ENCODE data around the gene HAP1. TPM values are rescaled to one million over a fixed set of nuclear protein-coding genes. Genes with fewer than 3 reads are reported as not detected.

Gene HAP1
- total RNA-seq, 1 donor: under 0.01 TPM

DNA sequence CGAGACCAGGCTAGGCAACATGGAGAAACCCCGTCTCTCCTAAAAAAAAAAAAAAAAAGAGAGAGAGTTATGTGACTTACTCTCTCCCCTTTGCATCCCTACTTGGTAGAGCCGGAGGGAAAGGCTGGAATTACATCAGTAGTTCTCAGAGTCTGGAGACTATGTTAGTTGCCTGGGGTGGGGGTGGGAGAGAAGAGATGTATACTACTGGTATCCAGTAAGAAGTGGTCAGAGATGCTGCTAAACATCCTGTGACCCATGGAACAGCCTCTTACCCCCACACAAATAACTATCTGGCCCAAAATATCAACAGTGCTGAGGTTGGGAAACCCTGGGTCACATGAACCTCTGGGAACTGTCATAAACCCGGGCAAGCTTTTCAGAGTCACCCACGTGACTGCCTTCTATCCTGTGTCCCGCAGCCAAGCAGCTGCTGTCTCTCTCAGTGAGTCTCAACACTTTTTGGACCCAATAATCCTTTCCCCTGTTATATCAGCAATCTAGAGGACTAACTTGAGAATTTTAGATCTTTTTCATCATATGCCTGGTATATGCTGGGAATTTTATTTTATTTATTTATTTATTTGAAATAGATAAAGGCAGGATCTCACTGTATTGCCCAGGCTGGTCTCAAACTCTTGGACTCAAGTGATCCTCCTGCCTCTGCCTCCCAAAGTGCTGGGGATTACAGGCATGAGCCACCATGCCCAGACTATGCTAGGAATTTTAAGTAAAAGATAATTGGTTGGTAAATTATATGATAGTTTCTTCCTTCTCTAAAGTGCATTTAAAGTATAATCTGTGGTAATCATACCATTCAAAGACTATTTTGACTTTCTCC, 37.1 kb downstream of the HAP1 start:
- Histone ChIP-seq H2AFZ (ENCODE audit: low read length) (no peak overlapping the region), H3K36me3 (ENCODE audit: insufficient read depth, low read length) (peaks cover 18% of the 10 kb centered on the region), H3K4me3 (ENCODE audit: insufficient read depth, low read length) (no peak overlapping the region), H3K79me2 (ENCODE audit: insufficient read depth, low read length) (no peaks in the 10 kb centered on the region), H3K4me1 (ENCODE audit: insufficient read depth, low read length) (peaks cover 8% of the 10 kb centered on the region), H3K27me3 (ENCODE audit: insufficient read depth, low read length) (no peaks in the 10 kb centered on the region), H3K27ac (ENCODE audit: low read depth, low read length) (no peak overlapping the region), H4K20me1 (ENCODE audit: insufficient read depth, low read length) (peaks cover 5% of the 10 kb centered on the region), H3K9me3 (ENCODE audit: low read depth, low read length) (no peaks in the 10 kb centered on the region), H3K4me2 (ENCODE audit: insufficient read depth, low read length) (peak overlapping the region; percentile 18)
- TF ChIP-seq, protein P1, sequence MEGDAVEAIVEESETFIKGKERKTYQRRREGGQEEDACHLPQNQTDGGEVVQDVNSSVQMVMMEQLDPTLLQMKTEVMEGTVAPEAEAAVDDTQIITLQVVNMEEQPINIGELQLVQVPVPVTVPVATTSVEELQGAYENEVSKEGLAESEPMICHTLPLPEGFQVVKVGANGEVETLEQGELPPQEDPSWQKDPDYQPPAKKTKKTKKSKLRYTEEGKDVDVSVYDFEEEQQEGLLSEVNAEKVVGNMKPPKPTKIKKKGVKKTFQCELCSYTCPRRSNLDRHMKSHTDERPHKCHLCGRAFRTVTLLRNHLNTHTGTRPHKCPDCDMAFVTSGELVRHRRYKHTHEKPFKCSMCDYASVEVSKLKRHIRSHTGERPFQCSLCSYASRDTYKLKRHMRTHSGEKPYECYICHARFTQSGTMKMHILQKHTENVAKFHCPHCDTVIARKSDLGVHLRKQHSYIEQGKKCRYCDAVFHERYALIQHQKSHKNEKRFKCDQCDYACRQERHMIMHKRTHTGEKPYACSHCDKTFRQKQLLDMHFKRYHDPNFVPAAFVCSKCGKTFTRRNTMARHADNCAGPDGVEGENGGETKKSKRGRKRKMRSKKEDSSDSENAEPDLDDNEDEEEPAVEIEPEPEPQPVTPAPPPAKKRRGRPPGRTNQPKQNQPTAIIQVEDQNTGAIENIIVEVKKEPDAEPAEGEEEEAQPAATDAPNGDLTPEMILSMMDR (IDR thresholded peaks at IDR 0.05; ENCODE audit: extremely low read depth, low read depth, low read length): no peak
- DNase-seq (ENCODE audit: insufficient read length, low spot score, missing footprints): peak; percentile 62

GRCh38 chr17:41695954-41696757, 38.3 kb downstream of the HAP1 start:
- Histone ChIP-seq H3K27me3 (ENCODE audit: insufficient read depth, low read length) (no peaks in the 10 kb centered on the region), H3K27ac (ENCODE audit: low read depth, low read length) (no peak overlapping the region), H2AFZ (ENCODE audit: low read length) (no peak overlapping the region), H3K9me3 (ENCODE audit: low read depth, low read length) (no peaks in the 10 kb centered on the region), H3K4me3 (ENCODE audit: insufficient read depth, low read length) (no peak overlapping the region), H3K36me3 (ENCODE audit: insufficient read depth, low read length) (peaks cover 30% of the 10 kb centered on the region), H3K4me1 (ENCODE audit: insufficient read depth, low read length) (peaks cover 10% of the 10 kb centered on the region), H3K4me2 (ENCODE audit: insufficient read depth, low read length) (no peak overlapping the region), H3K79me2 (ENCODE audit: insufficient read depth, low read length) (peaks cover 4% of the 10 kb centered on the region), H4K20me1 (ENCODE audit: insufficient read depth, low read length) (peaks cover 16% of the 10 kb centered on the region)
- TF ChIP-seq, protein P1 (IDR thresholded peaks at IDR 0.05; ENCODE audit: extremely low read depth, low read depth, low read length): peak; percentile 90
- peak; percentile 95 for DNase-seq (ENCODE audit: insufficient read length, low spot score, missing footprints)

DNA sequence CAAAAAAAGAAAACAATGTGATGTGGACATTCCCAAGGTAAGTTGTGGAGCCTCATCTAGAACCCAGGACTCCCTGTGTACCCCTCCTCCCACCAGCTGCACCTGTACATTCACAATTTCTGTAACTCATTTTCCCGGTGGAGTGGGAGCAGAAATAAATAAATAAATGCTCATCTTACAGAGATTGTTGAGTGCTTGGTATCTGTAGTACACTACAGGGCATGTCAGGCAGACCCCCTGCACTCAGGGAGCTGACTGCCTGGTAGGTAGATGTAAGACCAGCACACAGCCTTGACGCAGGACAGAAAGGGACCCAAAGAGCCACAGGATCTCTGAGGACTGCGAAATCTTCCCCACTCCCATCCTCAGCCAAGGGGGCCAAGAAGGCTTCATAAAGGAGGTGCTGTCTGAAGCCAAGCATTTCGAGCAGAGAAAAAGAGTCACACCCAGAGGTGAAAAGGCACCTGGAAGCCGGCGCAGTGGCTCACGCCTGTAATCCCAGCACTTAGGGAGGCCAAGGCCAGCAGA, 39.2 kb downstream of the HAP1 start:
- no peak overlapping the region for H2AFZ ChIP-seq (ENCODE audit: low read length)
- H3K79me2 ChIP-seq (ENCODE audit: insufficient read depth, low read length): peaks cover 13% of the 10 kb centered on the region
- H3K4me2 ChIP-seq (ENCODE audit: insufficient read depth, low read length): no peak overlapping the region
- peaks cover 39% of the 10 kb centered on the region for H3K36me3 ChIP-seq (ENCODE audit: insufficient read depth, low read length)
- H3K4me3 ChIP-seq (ENCODE audit: insufficient read depth, low read length): no peak overlapping the region
- peaks cover 19% of the 10 kb centered on the region for H3K4me1 ChIP-seq (ENCODE audit: insufficient read depth, low read length)
- TF ChIP-seq, protein P1 (IDR thresholded peaks at IDR 0.05; ENCODE audit: extremely low read depth, low read depth, low read length): no peak
- peak; percentile 38 for DNase-seq (ENCODE audit: insufficient read length, low spot score, missing footprints)
- no peaks in the 10 kb centered on the region for H3K27me3 ChIP-seq (ENCODE audit: insufficient read depth, low read length)
- H3K9me3 ChIP-seq (ENCODE audit: low read depth, low read length): no peaks in the 10 kb centered on the region
- no peak overlapping the region for H3K27ac ChIP-seq (ENCODE audit: low read depth, low read length)
- H4K20me1 ChIP-seq (ENCODE audit: insufficient read depth, low read length): peaks cover 26% of the 10 kb centered on the region
